HG03039 (cell line): Measurements from ENCODE around the gene LDLRAD3.
"Not testable (repeated sequence)": the region's sequence is repeated elsewhere in the genome, so short reads cannot be mapped to it uniquely, and the experiment has no call there.

Source experiments
- ATAC-seq: cut with Tn5 transposase; IDR thresholded peaks from one replicate; pipeline ENCODE4 v1.9.1; 2021; ENCODE audit warnings: mild to moderate bottlenecking, moderate library complexity; ENCODE audit not compliant: unreplicated experiment

LDLRAD3 gene

DNA sequence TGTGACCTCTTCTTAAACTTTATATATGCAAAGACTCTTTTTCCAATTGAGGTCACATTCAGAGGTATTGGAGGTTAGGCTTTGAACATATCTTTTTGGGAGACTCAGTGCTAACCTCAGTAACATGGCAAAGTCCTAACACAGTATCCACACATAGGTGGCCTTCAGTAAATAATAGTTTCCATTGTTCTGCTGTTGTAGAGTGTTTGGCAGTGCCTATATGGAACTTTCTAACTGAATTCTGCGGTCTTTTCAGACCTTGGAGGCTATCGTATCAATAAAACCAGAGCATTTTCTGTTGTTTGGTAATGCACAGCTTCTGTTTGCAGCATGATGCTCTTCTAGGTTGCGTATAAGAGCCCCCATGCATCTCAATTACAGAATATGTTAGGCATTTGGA lies 47.0 kb downstream of the LDLRAD3 start:
- ATAC-seq, result no peak

- no peak for ATAC-seq
Observed at GRCh38 chr11:35992548-35992947, 48.7 kb downstream of the LDLRAD3 start.

DNA sequence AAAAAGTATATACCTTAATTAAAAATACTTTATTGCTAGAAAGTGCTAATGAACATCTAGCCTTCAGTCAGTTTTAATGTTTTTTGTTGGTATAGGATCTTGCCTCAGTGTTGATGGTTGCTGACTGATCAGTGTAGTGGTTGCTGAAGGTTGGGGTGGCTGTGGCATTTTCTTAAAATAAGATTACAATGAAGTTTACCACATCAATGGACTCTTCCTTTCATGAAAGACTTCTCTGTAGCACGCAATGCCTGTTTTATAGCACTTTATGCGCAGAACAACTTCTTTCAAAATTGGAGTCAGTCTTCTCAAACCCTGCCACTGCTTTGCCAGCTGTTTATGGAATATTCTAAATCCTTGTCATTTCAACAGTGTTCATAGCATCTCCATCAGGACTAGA lies 50.6 kb downstream of the LDLRAD3 start:
- ATAC-seq, result no peak

- no peak for ATAC-seq
Observed at GRCh38 chr11:35995681-35996271, 51.9 kb downstream of the LDLRAD3 start.

DNA sequence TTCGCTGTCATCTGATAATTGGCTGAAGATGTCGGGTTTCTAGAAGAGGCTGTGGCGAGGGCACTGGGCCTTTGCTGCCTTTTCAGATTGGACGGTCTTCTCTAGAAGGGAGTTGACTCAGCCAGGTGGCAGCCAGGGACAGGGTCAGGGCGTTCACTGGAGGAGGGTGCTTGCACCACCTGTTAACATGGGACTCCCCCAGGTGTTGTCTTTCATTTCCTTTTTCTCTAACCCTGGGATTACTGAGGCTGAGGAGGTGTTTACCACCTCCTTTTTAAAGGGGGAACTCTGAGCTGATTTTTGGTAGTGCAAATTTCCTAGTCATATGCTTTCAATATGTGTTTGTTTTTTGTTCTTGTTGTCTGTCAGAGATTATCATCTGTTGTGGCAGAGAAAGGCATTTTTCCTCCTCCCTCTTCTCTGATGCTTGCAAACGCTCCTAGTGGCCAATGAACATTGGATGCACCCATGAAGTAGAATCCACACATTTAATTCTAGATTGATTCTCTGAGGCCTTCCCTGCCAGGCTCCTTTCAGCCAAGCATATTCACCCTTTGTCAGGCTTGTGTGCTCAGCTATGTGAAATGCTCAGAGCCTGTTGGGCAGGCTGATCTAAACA lies 54.1 kb downstream of the LDLRAD3 start:
- no peak for ATAC-seq

DNA sequence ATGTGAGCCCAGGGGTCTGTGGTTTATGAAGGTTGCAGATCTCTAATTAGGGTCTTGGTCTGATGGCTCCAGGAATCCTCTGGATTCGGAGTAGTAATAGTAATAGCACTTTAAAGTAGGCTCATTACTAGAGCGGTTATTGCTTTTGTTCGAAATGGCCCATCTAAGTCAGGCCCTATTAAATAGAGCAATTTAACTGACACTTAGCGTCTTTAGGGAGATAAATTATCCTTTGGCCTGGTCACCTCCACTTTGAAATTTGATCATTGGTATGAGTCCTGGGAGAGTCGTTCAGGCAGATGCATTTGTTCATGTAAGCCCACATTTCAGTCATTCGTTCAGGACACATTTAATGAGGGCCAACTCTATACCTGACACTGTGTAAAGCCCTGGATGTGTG lies 54.8 kb downstream of the LDLRAD3 start:
- no peak for ATAC-seq

- ATAC-seq, result no peak
Observed at GRCh38 chr11:36000616-36001190, 56.8 kb downstream of the LDLRAD3 start.

GRCh38 chr11:36002196-36002595 lies 58.3 kb downstream of the LDLRAD3 start:
- no peak for ATAC-seq

DNA sequence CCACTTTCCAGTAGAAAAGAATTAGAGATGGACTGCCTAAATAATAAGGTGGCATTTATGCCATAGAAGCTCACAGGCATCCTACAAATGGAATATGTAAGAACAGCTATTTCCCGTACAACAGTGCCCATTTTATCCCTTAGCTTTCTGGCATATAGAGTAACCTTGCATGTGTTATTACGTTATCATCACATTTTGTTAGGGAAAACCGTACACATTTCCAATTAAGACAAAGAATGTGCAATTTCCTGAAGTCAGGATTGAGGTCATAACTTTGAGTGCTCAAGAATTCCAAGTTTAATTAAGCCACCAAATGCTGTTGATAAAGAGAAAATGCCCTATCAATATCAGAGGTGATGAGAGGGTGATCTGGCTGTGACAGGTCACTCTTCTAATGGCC lies 58.9 kb downstream of the LDLRAD3 start:
- ATAC-seq, result no peak

- ATAC-seq, result no peak
Observed at GRCh38 chr11:36006556-36006955, 62.7 kb downstream of the LDLRAD3 start.

DNA sequence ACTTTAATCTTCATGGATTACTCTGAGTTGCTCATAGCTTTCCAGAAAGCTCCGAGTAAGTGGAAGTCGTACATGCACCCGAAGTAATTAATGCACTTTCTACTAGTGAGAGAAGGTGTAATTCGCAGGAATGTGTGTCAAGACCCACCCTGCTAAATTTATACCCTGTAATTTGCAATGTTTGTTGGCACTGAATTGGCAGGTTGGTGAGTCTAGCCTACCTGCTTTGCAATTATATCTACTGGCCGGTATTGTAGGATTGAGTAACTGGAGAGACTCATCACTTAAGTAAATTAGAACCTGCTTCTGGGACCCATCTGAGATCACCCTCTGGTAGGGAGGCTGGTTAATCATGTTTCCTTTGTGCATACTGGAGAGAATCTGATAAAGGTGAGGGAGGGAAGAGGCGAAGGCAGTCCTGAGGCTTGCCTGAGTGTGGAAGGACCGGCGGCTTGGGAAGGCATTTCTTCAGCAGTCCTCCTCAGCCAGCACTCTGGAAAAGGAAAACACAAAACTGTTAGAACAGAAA lies 63.3 kb downstream of the LDLRAD3 start:
- ATAC-seq, result no peak

- ATAC-seq, result no peak
Observed at GRCh38 chr11:36008584-36008983, 64.7 kb downstream of the LDLRAD3 start.

- no peak for ATAC-seq
Observed at GRCh38 chr11:36009473-36009872, 65.6 kb downstream of the LDLRAD3 start.

DNA sequence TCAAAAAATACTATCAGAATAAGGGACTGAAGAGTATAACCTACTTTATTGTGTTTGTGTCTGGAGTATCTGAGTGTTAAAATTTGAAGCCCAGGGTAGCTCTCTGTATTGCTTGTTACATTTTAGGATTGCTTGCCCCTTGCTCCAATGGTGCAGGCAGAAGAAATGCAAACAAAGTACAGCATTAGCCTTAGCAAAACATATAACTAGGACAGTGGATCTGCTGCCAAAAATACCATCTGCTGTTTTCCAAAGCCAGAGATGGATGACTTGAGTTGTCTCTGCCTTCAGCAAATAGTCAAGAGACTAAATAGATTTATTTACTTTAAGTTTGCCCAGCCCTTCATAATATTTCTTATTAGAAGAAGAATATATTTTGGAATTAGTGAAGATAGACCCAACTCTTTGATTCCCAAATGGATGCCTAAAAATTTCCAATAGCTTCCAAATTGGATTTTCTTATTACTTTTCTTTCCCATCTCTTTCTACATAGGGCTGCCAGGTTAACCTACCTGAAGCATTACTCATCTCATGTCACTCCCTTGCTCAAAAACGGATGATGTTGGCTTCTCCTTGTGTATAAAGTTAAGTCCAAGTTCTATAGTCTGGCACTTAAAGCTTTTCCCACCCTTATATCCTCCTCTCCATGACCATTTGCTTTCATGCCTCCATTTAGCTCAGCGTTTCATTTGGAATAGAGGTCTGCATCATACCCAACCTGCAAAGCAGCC lies 66.3 kb downstream of the LDLRAD3 start:
- ATAC-seq, result no peak

DNA sequence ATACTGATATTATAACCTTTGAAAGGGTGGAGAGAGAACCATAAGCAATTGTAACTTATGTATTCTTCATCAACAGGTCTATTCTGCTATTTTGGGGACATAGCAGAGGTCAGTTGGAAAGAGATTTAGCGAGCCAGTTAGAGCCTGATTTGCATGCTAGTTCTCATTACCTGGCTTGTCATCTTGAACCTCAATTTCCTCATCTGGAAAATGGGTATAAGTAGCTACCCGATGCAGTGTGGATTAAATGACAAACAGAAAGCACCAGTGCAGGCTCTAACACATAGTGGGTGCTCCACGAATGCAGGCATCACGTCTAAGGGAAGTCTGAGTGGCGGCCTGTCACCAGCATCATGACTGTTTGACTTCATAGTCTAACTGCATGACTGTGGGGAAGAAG lies 67.7 kb downstream of the LDLRAD3 start:
- no peak for ATAC-seq

GRCh38 chr11:36012455-36012854 lies 68.6 kb downstream of the LDLRAD3 start:
- ATAC-seq, result no peak

GRCh38 chr11:36012979-36013378 lies 69.1 kb downstream of the LDLRAD3 start:
- ATAC-seq, result no peak

GRCh38 chr11:36013446-36013845 lies 69.6 kb downstream of the LDLRAD3 start:
- not testable (repeated sequence) for ATAC-seq

DNA sequence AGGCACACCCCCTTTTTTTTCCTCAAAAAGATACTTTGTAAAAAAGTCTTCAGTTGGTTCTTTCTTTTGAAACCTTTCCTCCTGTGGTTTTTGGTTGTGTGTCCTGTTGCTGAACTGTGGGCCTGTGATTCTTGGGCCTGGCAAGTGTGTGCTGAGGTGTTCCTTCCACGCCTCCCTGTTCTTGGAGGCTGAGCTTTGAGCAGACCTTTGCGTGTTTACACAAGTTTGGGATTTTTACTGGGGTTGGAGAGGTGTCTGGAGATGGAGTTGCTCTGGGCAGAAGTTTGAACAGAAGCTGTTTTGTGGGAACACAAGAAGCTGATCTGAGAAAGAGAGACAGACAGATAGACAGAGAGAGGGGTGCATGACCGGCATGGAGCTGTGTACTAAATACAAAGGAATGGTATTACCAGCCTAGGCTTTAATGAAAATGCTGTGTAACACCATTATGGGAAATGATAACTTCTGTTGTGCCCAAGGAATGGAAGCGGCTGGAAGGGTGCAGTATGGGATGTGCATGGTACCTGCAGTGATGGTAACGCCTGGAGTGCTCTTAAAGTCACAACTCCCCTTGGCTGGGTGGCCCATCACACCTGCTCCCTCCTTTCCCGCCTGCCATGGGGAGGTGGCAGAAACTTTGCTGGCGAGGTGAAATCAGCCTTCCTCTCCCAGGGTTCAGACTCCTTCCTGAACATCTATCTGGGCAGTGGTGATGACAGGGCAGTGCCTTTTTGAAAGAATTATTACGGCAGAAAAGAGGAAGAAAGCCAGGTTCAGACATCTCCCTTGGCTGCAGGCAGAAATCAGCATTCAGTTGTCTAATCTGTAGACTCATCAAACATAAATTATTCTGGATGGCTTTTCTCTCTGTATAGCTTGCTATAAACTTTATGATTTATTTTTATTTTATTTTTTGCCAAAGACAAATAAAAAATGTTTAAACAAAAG lies 70.4 kb downstream of the LDLRAD3 start:
- ATAC-seq, result no peak

DNA sequence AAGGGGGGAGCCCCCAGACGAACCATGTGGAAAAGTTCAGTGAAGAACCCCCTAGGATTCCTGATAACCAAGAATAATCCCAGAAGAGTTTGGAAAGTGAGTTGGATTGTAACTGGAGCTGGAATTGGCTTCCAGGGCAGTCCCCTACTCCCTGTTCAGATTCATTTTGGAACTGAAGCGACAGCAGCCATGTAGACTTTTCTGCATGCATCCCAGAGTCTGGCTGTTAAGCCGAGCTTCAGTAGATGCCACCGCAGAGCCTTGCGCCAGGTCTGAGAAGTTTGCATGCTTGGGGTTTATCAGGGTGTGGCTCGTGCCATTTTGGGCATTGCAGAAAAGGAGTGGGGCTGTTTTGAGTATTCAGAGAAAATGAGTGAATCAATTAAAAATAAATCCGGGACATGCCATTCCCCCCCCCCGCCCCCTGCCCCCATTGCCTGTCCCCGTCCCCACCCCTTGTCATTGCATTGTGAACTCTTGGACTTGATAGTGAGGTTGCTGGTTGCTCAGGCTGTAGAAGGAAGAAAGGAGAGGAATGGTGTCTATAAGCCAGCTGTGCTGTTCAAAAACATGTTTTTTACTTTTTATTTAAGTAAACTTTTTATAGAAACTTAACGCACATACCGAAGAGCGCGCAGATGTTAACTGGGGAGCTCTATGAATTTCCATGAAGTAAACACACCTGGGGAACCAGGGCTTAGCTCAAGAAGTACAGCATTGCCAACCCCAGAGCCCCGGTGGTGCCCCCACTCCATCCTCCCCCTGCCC lies 71.2 kb downstream of the LDLRAD3 start:
- ATAC-seq, result no peak
